HG03521 (cell line): ENCODE measurements around the gene FLT1.

Experiments used
- ATAC-seq: cut with Tn5 transposase; IDR thresholded peaks from one replicate; pipeline ENCODE4 v1.9.1; 2021; ENCODE audit warnings: mild to moderate bottlenecking, moderate library complexity; ENCODE audit not compliant: unreplicated experiment

FLT1 gene, protein sequence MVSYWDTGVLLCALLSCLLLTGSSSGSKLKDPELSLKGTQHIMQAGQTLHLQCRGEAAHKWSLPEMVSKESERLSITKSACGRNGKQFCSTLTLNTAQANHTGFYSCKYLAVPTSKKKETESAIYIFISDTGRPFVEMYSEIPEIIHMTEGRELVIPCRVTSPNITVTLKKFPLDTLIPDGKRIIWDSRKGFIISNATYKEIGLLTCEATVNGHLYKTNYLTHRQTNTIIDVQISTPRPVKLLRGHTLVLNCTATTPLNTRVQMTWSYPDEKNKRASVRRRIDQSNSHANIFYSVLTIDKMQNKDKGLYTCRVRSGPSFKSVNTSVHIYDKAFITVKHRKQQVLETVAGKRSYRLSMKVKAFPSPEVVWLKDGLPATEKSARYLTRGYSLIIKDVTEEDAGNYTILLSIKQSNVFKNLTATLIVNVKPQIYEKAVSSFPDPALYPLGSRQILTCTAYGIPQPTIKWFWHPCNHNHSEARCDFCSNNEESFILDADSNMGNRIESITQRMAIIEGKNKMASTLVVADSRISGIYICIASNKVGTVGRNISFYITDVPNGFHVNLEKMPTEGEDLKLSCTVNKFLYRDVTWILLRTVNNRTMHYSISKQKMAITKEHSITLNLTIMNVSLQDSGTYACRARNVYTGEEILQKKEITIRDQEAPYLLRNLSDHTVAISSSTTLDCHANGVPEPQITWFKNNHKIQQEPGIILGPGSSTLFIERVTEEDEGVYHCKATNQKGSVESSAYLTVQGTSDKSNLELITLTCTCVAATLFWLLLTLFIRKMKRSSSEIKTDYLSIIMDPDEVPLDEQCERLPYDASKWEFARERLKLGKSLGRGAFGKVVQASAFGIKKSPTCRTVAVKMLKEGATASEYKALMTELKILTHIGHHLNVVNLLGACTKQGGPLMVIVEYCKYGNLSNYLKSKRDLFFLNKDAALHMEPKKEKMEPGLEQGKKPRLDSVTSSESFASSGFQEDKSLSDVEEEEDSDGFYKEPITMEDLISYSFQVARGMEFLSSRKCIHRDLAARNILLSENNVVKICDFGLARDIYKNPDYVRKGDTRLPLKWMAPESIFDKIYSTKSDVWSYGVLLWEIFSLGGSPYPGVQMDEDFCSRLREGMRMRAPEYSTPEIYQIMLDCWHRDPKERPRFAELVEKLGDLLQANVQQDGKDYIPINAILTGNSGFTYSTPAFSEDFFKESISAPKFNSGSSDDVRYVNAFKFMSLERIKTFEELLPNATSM (N-terminal part only)

DNA sequence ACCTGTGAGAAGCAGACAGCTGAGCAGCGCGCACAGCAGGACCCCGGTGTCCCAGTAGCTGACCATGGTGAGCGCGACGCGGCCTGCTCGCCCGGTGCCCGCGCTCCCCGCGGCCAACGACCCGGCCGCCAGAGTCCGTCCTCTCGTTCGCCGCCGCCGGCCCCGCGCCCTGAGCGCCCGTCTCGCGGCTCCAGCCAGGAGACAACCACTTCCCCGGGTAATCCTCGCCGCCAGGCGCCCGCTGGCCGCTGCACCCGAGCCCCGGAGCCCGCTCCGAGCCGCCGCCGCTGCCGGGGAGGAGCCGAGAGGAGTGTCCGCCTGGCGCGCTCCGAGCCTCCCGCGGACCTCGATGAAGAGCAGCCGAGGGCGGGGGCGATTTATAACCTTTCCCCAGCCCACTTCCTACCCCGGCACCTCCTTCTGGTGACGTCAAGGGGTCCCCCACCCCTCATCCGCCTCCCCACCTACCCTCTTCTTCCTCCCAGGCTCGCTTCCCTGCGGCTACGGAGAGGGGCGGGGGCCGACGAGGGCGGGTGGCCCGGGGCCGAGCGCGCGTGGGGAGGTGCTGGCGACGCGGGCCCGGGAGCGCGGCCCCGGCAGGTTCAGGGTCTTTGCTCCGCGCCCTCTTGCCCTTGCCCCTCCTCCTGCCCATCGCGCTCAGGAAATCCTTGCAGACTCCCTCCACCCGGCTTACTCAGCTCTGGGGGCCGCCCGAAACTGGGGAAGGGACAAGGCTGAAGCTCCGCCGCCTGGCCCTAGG is at the start of gene FLT1:
Gene FLT1 (minus strand): TSS at position 351 of the 760 bp plus-strand sequence. CDS start 285 bp downstream, at position 66.
- no peak for ATAC-seq

DNA sequence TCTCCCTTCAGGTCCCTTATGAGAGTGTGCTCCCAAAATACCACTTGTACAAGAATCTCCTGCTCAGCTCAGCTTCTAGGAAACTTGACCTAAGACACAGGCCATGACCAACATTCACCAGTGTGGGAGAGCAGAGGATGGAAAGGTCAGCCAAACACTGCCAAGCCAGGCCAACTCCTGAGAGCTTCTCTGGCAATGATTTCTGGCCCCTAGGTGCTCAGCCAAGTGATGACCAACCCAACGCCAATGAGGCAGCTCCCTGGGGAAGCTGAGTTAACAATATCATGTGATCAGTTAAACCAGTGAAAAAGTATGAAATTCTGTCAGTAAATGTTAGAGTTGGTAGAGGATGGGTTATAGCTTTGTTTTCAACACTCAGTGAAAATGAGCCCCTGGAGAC is 49.1 kb upstream of the FLT1 start:
- ATAC-seq = no peak

DNA sequence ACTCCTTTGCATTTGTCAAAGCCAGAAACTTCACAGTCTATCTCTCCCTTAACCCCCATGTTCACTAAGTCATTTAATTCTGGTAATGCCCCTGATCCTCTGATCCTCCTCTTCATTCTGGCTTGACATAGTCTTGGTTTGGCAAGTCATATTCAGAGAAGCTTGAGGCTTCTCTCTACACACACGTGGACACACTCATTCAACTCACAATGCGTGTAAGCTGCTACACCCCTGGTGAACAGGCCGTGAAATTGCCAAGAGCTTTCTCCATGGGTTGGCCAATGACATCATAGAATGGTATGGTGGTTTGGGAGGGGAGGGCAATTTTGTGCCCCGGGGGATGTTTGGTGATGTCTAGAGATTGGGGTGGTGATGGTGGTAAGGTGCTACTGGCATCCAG is 47.9 kb upstream of the FLT1 start:
- ATAC-seq = no peak

DNA sequence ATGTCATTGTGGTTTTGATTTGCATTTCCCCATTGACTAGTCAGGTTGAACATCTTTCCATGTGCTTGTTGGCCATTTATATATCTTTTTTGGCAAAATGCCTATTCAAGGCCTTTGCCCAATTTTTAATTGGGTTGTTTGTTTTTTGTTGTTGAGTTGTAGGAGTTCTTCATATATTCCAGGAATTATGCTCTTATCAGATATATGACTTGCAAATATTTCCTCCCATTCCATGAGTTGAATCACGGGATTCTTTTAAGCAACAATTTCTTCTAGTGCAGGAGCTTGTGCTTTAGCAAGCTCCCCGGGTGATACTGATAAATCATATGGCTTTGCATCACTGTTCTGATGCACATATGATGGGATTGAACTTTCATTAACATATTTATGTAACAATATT is 47.0 kb upstream of the FLT1 start:
- ATAC-seq = no peak

DNA sequence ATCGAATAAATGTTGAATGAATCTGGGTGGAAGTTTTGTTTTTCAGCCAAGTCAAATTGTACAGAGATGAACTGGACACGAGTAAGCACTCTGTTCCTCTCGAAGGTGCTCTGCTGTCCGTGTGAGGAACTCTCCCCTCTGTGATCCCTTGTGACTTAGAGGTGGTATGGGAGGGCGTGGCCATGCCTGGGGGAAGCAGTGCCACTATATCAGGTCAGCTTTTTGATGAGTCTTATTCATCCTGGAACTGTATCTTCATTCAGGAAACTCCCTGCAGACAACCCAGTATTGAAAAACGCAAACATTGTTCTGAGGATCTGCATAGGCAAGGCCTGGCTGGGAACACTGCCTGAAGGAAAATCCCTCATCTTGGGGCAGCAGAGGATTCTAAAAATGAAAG is 45.7 kb upstream of the FLT1 start:
- no peak for ATAC-seq

DNA sequence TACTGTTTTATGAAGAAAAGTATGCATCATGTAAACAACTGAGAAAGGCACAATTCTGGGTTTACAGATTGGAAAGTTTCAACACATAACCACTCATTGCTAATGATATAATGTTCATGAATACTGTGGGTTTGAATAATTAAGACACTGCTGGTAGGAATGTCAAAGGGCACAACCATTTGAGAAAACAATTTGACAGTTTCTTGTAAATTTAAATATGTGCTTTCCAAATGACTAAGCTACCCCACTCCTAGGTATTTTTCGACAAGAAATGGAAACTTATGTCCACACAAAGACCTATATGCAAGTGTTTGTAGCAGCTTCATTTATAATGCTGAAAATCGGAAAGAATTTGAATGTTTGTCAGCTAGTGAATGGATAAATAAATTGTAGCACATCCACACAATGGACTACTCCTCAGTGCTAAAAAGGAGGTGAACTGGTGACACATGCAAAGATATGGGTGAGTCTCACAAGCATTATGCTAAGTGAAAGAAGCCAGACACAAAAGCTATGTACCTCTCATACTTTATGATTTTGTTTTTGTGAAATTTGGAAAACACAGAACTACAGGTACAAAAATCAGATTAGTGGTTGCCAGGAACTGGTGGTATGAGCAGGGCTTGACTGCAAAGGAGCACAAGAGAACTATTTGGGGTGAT is 44.8 kb upstream of the FLT1 start:
- no peak for ATAC-seq

DNA sequence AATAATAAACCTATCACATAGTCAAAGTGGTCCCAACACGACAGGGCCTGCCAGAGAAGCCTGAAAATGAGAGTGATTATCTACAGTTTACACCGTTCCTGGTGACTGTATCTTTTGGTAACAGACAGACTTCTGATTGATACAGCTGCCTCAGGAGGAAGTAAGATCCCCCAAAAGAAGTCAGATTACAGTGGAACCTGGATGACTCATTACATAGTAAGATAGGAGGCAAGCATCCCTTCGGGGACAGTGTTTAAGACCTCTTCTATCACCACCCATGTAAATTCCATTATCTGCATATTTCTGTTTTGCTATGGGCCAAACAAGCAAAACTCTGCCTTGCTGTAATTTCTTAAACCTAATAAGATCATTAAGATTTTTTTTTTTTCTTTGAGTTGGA is 44.0 kb upstream of the FLT1 start:
- ATAC-seq = no peak

DNA sequence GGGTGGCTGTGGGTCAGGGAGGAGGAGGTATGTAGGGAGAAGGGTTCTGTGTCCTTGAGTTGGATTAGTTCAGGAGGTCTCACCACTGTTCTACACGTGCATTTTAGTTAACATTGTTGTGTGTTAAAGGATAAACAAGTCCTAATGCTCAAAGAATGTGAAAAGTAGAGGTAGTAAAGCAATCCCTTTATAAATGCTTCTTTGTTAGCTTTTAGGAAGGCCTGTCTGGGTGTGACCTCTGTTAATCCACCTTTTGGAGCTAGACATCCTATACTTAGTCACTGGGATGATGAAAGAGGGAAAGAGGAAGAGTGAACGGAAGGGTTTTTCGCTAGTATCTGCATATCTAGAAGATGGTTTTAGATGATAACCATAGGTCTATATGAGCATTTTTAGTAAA is 42.2 kb upstream of the FLT1 start:
- no peak for ATAC-seq

DNA sequence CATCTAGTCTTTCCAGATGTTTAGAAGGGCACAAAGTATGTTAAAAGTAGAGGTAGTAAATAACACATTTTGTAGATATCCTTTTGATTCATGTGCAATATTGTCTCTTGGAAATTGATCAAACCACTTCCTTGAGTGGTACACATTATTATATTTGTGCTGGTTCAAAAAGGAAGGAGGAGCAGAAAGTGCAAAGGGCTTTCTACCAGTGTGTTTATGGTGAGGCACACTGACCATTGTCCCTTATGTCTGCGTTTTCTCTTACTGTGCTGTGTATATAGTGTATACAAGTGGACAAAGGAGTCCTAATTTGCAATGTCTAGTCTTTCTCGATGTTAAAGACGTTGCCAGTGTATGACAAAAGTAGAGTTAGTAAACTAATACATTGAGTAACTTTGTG is 41.4 kb upstream of the FLT1 start:
- no peak for ATAC-seq

DNA sequence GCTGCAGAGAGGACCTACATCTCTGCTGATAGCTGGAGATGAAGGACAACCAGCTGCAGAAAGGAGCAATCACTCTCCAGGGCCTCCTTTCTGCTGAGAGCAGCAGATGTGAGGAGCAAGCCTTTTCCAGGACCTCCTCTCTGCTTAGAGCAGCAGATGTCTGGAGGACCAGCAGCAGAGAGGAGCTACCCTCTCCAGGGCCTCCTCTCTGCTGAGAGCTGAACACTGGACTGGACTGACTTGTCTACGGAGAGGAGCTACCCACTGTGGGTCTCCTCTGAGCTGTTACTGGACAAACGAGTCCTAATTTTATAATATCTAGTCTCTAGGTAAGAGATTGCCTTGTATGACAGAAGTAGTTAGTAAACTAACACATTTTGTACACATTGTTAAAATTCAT is 40.8 kb upstream of the FLT1 start:
- ATAC-seq = no peak

DNA sequence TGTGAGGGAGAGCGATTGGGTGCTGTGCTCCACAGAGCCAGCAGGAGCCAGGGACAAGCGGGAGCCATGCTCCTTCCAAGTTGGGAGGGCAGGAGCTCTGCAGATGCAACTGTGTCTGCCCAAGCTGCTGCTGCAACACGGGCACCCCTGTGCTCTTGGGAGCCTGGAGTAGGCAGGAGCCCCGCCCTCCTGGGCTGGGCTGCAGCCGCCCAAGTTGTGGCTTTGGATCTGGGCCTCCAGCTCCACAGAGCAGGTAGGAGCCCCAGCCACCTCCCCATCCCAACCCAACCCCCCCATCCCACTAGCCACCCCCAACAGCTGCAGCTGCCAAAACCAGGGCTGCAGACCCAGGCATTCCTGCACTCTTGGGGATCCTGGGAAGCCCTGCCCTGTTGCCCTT is 39.9 kb upstream of the FLT1 start:
- no peak for ATAC-seq

DNA sequence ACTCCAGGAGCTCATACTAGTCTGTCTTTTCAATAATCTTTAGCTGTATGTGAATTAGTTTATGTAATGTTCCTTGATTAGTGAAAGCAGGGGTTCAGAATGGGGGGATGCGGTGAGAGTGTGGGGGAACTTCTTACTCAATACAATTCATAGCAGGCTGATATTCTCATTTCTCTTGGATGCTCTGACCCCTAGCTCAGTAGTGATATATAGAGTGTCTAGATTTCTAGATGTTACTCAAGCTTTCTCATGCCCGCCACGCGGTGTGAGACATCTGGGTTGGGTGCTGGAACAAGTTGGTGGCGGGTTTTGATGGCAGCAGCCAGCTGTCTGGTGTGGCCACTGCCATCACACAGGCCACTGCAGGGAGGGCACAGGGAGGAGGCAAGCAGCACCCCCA is 39.3 kb upstream of the FLT1 start:
- no peak for ATAC-seq

DNA sequence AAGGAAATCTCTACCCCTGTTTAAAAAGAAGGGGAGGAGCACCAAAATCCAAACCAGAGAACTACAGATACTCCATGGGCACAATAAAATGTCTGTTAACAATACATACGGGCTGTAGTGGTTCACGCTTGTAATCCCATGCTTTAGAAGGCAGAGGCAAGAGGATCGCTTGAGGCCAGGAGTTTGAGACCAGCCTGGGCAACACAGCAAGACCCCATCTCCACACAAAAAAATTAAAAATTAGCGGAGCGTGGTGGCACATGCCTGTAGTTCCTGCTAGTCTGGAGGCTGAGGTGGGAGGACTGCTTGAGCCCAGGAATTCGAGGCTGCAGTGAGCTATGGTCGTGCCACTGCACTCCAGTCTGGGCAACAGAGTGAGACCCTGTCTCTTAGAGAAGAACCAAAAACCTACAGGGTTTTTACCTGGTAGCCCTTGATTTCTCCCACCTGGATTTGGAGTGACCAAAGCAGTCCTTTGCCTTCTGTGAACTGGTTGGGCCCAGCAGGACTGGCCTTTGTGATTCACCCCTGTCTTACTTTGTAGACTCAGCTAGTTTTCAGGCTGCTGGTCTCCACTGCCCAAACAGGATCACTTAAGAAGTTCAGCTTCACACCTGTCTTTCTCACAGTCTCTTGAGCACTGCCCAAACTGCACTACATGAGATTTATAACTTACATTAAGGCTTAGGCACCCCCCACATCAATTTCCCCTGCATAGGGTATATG is 38.7 kb upstream of the FLT1 start:
- ATAC-seq = no peak

DNA sequence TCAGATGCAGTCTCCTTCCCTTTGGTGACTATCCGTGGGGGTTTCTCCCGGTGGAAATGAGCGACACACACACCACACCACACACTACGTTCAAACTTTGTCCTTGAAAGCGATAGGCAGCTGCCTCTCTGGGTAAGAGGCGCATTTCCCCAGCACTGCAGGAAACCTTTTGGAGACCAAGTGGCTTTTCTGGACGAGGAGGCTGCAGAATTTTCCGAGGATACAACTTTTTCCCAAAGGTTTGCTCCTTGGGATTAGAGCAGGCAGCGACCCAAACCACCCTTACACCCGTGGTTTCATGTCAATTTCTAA is 38.2 kb upstream of the FLT1 start:
- ATAC-seq = no peak

DNA sequence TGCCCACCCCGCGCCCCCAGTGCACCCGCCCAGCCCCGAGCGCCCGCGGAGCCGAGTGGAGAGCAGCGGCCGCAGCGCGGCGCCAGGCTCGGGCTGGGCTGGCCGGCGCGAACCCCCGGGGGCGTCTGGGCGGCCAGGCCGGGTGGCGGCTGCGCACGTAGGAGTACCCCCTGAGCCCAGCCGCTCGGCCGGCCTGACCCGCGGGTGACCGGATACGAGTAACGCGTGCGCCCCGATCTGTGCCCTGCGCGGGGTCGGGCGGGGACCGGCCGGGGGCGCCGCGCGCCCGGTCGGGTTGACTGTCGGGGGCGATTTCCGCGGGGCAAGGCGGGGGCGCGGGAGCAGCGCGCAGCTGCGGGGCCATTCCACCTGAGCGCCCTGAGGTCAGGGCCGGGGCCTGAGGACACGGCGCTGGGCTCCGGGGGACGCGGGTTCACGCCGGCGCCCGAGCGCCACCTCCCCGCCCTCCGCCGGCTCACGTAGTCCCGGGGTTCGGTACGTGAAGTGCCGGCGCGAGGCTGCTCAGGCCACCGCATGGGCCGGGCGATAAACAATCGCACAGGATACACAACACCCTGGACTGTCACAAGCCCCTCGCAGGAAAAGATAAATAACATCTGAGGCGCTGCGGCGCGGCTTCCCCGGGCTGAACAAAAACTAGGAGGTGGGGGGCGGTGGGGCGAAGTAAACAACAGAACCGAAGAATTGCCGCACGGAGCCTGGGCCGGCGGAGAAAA is 37.6 kb upstream of the FLT1 start:
- ATAC-seq = peak; percentile 34

DNA sequence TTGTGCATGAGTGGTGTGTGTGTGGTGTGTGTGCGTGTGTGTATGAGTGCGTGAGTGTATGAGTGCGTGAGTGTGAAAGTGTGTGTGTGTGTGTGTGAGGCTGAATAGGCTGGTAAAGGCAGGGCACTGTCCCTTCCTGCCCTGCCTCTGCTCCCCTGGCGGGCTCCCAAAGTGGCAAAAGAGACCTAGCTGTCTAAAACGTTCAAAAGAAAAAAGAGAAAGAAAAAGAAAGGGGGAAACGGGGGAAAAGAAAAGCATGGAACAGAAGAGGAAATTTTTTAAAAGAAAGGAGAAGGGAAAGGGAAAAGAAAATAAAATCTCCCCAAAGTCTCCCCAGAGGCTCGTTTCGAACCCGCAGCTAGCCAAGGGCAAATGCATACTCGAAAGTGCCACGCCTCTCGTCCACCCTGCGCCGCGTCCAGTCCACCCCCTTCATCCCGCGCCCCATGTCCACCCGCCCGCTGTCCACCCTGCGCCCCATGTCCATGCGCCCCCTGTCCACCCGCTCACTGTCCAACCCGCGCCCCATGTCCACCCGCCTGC is 37.0 kb upstream of the FLT1 start:
- ATAC-seq = no peak

DNA sequence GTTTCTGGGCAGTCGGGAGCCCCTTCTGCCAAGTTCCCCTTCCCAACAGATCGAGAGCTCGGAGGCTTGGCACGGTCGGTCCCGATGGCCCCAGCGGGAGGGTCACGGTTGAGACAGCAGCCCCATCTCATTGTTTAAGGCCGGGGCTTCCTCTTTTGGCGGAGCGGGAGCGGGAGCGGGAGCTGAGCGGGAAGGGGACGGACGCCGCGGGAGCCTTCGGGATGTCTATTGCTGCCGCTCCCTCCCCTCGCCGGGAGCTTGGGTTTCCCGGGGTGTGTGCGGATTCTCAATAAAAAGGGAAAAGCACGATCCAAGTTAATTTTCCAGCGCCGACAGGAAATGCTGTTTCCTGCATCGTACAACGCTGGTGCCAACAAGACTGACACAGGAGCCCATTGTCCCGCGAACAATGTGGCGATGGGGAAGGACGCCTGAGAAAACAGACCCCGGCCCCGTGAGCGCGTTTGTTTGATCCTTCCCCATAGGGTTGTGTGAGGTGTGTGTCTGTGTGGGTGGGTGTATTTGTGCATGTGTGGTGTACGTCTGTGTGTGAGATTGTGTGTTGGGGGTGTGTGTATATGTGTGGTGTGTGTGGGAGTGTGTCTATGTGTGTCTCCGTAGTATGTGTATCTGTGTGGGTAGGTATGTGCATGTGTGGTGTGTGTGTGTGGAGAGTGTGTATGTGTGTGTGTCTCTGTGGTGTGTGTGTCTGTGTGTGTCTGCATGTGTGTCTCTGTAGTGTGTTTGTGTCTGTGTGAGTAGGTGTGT is 36.3 kb upstream of the FLT1 start:
- ATAC-seq = no peak

DNA sequence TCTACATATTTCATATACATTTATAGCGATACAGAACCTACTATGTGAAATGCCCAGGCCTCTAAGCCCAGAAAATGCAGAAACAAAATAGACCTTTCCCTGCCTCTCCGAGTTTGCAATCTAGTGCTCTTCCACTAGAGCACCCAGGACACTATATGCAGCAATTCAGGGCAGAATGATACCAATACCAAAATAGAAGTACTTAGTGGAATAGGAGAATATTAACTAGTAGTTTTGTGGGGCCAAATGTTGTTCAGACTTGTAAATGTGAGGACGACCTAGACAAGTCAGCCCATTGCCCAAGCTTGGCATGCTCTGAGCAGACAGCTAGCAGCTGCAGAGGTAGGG is 35.8 kb upstream of the FLT1 start:
- no peak for ATAC-seq
